ENCODE results near the gene IFT81. TPM values are rescaled to one million over a fixed set of nuclear protein-coding genes. Genes with fewer than 3 reads are reported as not detected.

IFT81 gene
- total RNA-seq, 1 donor from 2014 or later = 33.8 TPM

Other genes starting within 250 kb of the IFT81 start
- gene GLTP, start 243.8 kb upstream of the IFT81 start, total RNA-seq (ENCODE audit: low replicate concordance) = 48.7 and 118 TPM in 2 replicates
- gene TCHP, start 224.1 kb upstream of the IFT81 start, total RNA-seq (ENCODE audit: low replicate concordance) = 21.6 TPM in 2 replicates
- gene GIT2, start 128.0 kb upstream of the IFT81 start, total RNA-seq (ENCODE audit: low replicate concordance) = 26.3 and 38.4 TPM in 2 replicates
- gene ANKRD13A, start 124.9 kb upstream of the IFT81 start, total RNA-seq (ENCODE audit: low replicate concordance) = 34.6 and 43.4 TPM in 2 replicates
- 20.8 and 21.4 TPM in 2 replicates for gene C12orf76, start 75.8 kb upstream of the IFT81 start, total RNA-seq (ENCODE audit: low replicate concordance)
- 163 and 203 TPM in 2 replicates for gene ATP2A2, start 156.9 kb downstream of the IFT81 start, total RNA-seq (ENCODE audit: low replicate concordance)

All from type B pancreatic cell (in vitro differentiated cells).